Fibroblast of pulmonary artery (primary cell): ENCODE measurements around the gene TRIO.

Experiments
- DNase-seq: peaks from one replicate; pipeline ENCODE4 v3.0.0-alpha.2; 2010; ENCODE audit warnings: low read depth
- H3K4me3 ChIP-seq: replicated peaks from 2 replicates; pipeline ENCODE4 v1.5.1; 2011; ENCODE audit warnings: low read depth, mild to moderate bottlenecking, control low read depth, low read length, moderate library complexity
- CTCF ChIP-seq: IDR thresholded peaks from 2 replicates; pipeline ENCODE4 v1.5.1; 2011; ENCODE audit warnings: mild to moderate bottlenecking, control low read depth, low read length, inconsistent platforms; ENCODE audit errors: missing control alignments

TRIO gene

DNA sequence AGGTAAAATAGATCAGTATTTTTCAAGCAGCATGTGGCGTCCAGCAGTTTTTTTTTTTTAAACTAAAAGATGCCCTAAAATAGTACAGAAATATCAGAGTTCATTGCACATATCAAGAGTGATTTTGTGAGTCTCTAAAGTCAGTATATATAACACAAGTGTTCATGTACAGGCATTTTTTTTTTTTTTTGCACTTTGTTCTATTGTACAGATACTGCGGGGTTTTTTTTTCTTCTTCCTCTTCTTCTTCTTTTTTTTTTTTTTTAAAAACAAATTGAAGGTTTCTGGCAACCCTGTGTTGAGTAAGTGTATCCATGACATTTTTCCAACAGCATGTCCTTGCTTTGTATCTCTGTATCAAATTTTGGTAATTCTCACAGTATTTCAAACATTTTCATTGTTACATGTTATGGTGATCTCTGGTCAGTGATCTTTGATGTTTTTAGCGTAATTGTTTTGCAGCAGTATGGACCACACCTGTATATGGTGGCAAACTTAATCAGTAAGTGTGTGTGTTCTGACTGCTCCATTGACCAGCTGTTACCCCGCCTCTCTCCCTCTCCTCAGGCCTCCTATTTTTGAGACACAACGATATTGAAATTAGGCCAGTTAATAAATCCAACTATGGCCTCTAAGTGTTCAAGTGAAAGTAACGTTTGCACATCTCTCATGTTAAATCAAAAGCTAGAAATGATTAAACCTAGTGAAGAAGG, 76.8 kb downstream of the TRIO start:
- no peak for DNase-seq
- no peak overlapping the region for H3K4me3 ChIP-seq
- TF ChIP-seq CTCF, result no peak

DNA sequence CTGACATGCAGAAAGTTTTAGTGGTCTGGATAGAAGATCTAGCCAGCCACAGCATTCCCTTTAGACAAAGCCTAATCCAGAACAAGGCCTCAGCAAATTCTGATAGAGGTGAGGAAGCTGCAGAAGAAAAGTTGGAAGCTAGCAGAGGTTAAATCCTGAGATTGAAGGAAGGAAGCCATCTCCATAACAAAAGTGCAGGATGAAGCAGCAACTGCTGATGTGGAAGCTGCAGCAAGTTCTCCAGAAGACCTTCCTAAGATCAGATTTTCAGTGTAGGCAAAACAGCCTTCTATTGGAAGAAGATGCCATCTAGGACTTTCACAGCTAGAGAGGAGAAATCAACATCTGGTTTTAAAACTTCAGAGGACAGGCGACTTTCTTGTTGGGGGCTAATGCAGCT, 77.5 kb downstream of the TRIO start:
- no peak overlapping the region for H3K4me3 ChIP-seq
- no peak for DNase-seq
- no peak for TF ChIP-seq CTCF

DNA sequence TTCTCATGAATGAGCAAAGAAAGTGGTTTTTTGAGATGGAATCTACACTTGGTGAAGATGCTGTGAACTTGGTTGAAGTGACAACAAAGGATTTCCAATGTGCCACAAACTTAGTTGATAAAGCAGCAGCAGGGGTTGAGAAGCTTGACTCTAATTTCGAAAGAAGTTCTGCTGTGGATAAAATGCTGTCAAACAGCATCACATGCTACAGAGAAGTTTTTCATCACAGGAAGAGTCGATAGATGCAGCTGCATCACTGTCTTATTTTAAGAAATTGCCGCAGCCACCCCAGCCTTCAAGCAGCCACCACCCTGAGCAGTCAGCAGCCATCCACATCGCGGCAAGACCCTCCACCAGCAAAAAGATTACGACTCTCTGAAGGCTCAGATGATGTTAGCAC, 78.6 kb downstream of the TRIO start:
- no peak for DNase-seq
- TF ChIP-seq CTCF, result no peak

DNA sequence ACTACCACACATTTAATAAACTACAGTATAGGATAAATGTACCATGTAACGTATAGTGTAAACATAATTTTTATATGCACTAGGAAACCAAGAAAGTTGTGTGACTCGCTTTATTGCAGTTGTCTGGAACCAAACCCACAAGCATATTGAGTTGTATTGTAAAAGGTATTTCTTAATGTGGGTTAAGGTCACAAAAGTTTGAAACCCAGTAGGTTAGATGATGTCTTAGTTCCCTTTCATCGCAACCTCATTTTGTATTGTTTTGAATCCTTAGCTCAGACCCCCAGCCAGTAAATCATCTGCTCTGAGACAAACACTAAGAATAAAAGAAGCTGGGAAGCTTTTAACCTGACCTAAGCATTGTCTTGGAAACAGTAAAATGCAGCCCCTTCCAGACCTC, 79.1 kb downstream of the TRIO start:
- H3K4me3 ChIP-seq, result no peak overlapping the region
- no peak for TF ChIP-seq CTCF
- no peak for DNase-seq

More for the DNA sequence above, 78.6 kb downstream of the TRIO start:
- H3K4me3 ChIP-seq, result no peak overlapping the region

GRCh38 chr5:14223372-14223771, 80.2 kb downstream of the TRIO start:
- no peak for TF ChIP-seq CTCF
- no peak overlapping the region for H3K4me3 ChIP-seq
- no peak for DNase-seq

DNA sequence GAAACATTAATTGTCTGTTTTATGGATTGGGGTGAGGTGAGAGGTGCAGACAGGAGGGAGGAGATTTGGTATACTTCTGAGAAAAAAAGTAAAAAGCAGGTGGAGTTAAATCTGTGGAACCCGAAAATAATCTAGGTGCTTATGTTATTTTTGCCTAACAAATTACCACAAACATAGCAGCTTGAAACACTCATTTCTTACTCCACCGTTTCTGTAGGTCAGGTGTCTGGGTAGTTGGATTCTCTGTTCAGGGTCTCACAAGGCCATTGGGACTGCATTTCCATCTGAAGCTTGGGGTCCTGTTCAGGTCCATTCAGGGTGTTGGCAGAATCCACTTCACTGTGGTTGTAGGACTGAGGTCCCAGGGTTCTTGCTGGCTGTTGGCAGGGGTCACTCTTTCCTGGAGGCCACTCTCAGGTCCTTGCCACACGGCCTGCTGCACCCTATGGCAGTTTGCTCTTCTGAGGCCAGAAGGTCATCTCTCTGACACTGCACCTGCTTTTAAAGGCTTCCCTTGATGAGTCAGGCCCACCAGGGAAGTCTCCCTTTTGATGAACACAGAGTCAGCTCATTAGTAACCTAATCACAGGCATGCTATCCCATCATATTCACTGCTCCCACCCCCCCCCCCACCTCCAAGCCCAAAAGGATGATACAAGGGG, 82.2 kb downstream of the TRIO start:
- no peak for TF ChIP-seq CTCF
- no peak for DNase-seq
- no peak overlapping the region for H3K4me3 ChIP-seq

DNA sequence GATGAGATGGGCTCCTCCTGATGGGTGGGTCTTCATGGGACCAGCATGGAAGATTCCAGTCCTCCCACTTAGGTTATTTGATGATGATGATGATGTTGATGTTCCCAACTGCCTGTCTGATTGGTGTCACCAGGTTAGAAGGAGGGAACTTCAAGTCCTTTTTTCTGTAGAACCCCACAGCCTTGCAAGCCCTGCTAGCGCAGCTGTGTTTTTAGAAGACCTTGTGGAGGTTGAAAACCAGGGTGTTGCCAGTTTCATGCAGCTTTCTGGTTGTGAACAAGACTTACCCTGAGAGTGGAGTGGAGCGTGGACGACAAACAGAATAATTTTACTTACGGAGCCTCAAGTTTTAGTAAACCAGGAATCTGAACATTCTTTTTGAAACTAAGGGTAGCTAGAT, 83.0 kb downstream of the TRIO start:
- H3K4me3 ChIP-seq, result no peak overlapping the region
- DNase-seq, result no peak
- TF ChIP-seq CTCF, result no peak
